ENCODE measurements around the gene TMEM43.
"Not testable (repeated sequence)": the region's sequence is repeated elsewhere in the genome, so short reads cannot be mapped to it uniquely, and the experiment has no call there.

TMEM43 gene, protein sequence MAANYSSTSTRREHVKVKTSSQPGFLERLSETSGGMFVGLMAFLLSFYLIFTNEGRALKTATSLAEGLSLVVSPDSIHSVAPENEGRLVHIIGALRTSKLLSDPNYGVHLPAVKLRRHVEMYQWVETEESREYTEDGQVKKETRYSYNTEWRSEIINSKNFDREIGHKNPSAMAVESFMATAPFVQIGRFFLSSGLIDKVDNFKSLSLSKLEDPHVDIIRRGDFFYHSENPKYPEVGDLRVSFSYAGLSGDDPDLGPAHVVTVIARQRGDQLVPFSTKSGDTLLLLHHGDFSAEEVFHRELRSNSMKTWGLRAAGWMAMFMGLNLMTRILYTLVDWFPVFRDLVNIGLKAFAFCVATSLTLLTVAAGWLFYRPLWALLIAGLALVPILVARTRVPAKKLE

GRCh38 chr3:14124615-14125192, at the start of gene TMEM43, which contains the start of gene CHCHD4:
Gene TMEM43, plus strand, starts transcription at chr3:14125052. Its CDS starts 142 bp downstream, at chr3:14125194.
Gene CHCHD4, minus strand, starts transcription at chr3:14124870. Its CDS starts 194 bp downstream, at chr3:14124676.
- DNase-seq, result peak; percentile 98 to 100 (median 100)

GRCh38 chr3:14075233-14075632, 49.6 kb upstream of the TMEM43 start:
- not testable (repeated sequence) for DNase-seq

DNA sequence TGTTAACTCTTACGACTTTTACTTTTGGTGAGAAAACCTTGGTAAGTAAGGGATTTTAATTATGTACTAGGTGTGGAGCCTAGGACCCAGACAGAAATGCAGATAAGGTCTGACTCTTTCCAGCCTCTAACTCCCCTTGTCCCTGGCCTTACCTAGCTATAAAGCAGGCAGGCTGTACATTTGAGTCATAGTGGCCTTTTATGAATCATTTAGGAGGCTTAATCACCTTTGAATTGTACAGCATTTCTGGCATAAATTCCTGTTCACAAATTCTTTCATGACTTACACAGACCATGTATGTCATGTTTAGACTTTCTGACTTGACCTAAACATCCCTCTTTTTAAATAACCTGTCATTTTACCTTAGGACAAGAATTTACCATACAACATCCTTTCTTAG, 47.5 kb upstream of the TMEM43 start:
- DNase-seq, result peak in 1 of 3 donors; percentile 5

GRCh38 chr3:14082108-14082657, 42.7 kb upstream of the TMEM43 start:
- no peak for DNase-seq

GRCh38 chr3:14087461-14087860, 37.4 kb upstream of the TMEM43 start:
- DNase-seq, result not testable (repeated sequence)

DNA sequence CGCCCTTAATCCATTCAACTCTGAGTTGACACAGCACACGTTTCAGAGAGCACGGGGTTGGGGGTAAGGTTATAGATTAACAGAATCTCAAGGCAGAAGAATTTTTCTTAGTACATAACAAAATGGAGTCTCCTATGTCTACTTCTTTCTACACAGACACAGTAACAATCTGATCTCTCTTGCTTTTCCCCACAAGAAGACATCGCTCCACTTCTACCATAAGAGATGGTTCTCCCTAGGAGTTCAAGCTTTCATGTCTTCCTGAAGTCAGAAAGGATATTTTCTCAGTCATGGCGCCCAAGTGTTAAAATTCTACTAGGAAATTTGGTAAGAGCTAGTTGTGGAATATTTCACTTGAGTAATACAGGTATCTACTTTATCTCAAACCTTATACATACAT, 32.9 kb upstream of the TMEM43 start:
- not testable (repeated sequence) for DNase-seq

DNA sequence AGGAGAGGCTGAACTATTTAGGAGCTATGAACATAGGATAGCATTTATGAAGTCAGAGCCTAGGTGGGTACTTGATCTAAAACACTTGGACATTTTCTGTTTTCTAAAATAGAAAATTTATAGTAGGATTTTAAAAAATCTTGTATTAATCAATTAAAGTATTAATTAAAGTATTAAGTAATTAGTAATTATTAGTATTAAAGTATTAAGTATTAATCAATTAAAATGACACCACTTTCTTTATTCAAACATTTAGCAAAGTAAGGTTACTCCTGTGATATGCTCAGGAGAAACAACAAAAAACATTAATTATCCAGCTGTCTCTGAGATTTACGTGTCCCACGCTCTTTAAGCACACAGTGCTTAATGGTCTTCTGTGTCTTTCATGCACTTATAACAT, 32.4 kb upstream of the TMEM43 start:
- no peak for DNase-seq

GRCh38 chr3:14093831-14094230, 31.0 kb upstream of the TMEM43 start:
- DNase-seq, result no peak

- DNase-seq, result no peak
Observed at GRCh38 chr3:14096742-14097141, 28.1 kb upstream of the TMEM43 start.

DNA sequence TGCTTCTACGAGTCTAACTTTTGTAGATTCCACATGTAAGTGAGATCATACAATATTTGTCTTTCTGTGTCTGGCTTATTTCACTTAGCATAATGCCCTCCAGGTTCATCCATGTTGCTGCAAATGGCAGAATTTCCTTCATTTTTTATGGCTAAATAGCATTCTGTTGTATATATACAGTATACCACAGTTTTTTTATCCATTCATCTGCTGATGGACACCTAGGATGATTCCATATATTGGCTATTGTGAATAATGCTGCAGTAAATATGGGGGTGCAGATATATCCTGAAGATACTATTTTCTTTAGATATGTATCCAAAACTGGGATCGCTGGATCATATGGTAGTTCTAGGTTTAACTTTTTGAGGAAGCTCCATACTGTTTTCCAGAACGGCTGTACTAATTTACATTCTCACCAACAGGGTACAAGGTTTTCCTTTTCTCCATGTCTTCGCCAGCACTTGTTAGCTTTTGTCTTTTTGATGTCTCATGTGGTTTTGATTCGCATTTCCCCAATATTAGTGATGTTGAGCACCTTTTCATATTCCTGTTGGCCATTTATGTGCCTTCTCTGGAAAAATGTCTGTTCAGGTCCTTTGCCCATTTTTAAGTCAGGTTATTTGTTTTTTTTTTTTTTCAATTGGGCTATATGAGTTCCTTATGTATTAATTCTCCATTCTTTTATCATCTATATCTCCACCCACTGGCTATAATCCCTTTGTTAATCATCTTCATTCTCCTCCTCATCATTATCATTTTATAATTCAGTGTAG, 27.0 kb upstream of the TMEM43 start:
- DNase-seq, result peak in 1 of 3 donors; percentile 15

- DNase-seq, result not testable (repeated sequence)
Observed at GRCh38 chr3:14109821-14110220, 15.0 kb upstream of the TMEM43 start.

- DNase-seq, result no peak
Observed at GRCh38 chr3:14110699-14111098, 14.2 kb upstream of the TMEM43 start.

- no peak for DNase-seq
Observed at GRCh38 chr3:14113965-14114635, 10.8 kb upstream of the TMEM43 start.

GRCh38 chr3:14117468-14118399, 7.1 kb upstream of the TMEM43 start:
- DNase-seq, result no peak

DNA sequence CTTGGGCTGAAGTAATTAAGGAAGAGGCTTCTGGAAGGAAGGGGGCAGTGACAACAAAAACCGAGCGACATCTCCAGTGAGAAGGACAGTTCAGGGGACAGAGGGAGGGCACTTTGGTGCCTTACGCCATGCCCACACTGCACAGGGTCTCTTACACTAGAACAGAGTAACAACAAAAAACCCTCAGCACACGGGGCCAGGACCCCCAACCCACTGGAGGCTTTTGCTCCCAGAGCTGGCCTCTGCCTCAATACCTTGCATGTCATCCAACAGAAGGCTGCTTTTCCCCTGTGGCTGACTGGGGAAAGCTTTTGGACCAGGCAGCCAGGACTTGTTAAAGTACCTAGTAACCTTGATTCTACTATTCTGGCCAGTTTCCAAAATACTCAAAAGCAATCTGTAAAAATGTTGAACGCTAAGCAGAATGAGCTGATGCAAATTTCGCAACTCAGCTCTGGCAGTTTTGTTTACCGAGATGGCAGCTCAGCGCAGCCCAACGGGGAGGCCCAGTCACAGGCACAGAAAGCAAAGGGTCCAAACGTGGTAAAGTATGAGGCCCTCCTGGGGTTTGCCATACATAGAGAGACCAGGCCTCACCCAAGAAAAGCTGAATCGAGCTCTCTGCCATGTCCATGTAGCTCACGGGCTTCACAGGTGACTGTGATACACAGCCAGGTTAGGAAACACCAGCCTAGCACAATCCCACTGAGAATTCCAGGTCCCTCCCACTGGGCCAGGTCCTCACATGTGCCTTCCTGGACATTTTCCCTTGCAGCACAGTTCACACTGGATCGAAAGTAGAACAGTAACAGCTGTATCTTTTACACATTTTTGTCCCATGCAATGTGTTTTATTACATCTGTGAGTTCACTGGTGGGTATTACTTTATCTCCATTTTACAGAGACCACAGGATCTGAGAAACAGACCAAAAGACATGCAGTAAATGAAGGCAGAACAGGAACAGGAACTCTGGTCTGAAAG, 6.2 kb upstream of the TMEM43 start:
- DNase-seq, result no peak

- no peak for DNase-seq
Observed at GRCh38 chr3:14119651-14120050, 5.2 kb upstream of the TMEM43 start.

DNA sequence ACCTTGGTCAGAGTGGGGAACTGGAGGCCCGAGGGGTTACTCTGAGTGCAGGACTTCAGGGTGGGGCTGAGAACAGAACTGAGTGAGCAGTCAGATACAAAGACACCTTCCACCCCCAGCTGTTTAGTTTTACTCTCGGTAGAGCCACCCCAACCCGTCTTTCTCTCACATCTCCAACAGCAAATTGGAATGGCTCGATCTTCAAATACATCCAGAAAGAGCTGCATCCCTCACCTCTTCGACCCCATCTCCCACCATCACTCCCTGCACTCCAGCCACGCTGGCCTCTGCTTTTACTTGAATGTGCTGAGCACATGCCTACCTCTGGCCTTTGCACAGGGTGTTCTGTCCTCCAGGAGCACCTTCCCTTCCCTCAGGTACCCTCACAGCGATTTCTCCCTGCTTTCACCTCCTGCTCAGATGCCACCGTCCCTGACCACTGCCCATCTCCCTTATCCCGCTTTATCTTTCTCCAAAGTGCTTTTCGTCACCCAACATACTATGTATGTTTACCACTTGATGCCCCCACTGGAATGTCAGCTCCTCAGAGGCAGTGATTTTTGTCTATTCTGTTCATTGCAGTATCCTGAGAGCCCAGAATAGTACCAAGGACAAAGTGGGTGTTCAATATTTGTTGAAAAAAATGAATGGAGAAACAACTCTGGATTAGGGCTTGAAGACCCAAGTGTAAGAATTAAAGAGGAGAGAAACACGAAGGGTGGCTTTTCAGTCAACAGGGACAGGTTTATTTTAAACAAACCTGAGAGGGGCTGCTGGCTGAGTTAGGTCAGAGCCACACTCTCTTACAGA, 4.5 kb upstream of the TMEM43 start:
- DNase-seq, result no peak

DNA sequence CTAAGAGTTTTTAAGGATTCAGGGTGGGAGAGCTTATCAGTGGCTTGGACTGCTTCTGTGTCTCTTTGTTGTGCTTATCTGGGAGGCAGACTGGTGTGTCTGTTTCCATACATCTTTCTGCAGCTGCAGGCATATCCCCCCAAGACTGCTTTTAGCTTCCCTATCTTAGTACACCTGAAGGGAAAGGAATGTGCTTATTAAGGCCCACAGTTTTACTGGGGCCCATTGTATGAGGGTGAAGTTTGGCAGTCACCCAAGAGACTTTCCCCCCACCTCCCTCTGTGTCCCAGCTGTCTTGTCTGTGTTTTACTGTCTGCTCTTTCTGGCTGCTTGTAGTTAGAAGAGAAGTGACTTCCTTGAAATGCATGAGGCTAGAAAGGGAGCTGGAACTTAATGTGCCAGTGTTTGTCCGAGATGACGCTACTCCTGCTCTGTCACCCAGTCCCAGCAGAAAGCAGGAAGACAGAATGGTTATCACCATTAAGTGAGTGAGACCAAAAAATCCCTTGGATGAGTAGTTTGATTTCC, 3.9 kb upstream of the TMEM43 start:
- not testable (repeated sequence) for DNase-seq

DNA sequence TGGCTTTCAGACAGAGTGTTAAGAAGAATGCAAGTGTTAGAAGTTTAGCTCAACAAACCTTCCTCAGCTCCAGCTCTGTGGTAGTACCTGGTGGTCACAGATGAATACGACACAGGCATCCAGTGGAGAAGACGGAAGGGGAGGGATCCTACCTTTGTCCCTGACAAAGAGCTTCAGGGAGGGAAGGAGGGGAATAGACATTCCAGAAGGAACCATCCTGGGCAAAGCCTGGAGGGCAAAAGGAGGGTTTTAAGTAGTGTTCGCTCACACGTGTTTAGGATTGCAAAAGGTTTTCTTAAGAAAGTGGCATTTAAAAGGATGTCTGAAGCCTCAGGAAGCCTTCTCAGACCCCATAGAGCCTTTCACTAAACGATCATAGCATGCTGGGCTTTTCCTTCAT, 3.0 kb upstream of the TMEM43 start:
- DNase-seq, result no peak

All from suppressor macrophage treated with lipopolysaccharide for 1 hour (primary cell).